IPS-NIHi7 (cell line): ENCODE measurements around the gene MAP1LC3B.
"Not testable (repeated sequence)": the region's sequence is repeated elsewhere in the genome, so short reads cannot be mapped to it uniquely, and the experiment has no call there.

Experiments
- DNase-seq: peaks from one replicate; pipeline ENCODE4 v3.0.0; 2012; ENCODE audit warnings: mixed read lengths; ENCODE audit errors: extremely low spot score

Gene MAP1LC3B

GRCh38 chr16:87360862-87361610, 31.1 kb upstream of the MAP1LC3B start:
- no peak for DNase-seq

GRCh38 chr16:87361916-87362619, 30.1 kb upstream of the MAP1LC3B start:
- no peak for DNase-seq

- DNase-seq, result not testable (repeated sequence)
Measured at GRCh38 chr16:87362828-87363559, 29.1 kb upstream of the MAP1LC3B start.

GRCh38 chr16:87363771-87364455, 28.2 kb upstream of the MAP1LC3B start:
- no peak for DNase-seq

- no peak for DNase-seq
Measured at GRCh38 chr16:87365021-87365713, 27.0 kb upstream of the MAP1LC3B start.

- DNase-seq, result no peak
Measured at GRCh38 chr16:87366288-87366687, 25.8 kb upstream of the MAP1LC3B start.

GRCh38 chr16:87366930-87367329, 25.2 kb upstream of the MAP1LC3B start:
- DNase-seq, result no peak

- DNase-seq, result no peak
Measured at GRCh38 chr16:87367529-87367928, 24.6 kb upstream of the MAP1LC3B start.

GRCh38 chr16:87368029-87368770, 23.9 kb upstream of the MAP1LC3B start:
- no peak for DNase-seq

- no peak for DNase-seq
Measured at GRCh38 chr16:87369117-87369765, 22.9 kb upstream of the MAP1LC3B start.

GRCh38 chr16:87369796-87370719, 22.1 kb upstream of the MAP1LC3B start:
- DNase-seq, result no peak

- no peak for DNase-seq
Measured at GRCh38 chr16:87371261-87371866, 20.8 kb upstream of the MAP1LC3B start.

GRCh38 chr16:87372305-87372704, 19.8 kb upstream of the MAP1LC3B start:
- DNase-seq, result no peak

- DNase-seq, result no peak
Measured at GRCh38 chr16:87374313-87374712, 17.8 kb upstream of the MAP1LC3B start.

- DNase-seq, result no peak
Measured at GRCh38 chr16:87375426-87376135, 16.6 kb upstream of the MAP1LC3B start.

GRCh38 chr16:87376660-87377059, 15.5 kb upstream of the MAP1LC3B start:
- DNase-seq, result no peak

GRCh38 chr16:87379312-87379752, 12.8 kb upstream of the MAP1LC3B start:
- DNase-seq, result not testable (repeated sequence)

- no peak for DNase-seq
Measured at GRCh38 chr16:87380403-87380802, 11.7 kb upstream of the MAP1LC3B start.
